ENCODE data around the gene HHLA2. TPM values are rescaled to one million over a fixed set of nuclear protein-coding genes. Genes with fewer than 3 reads are reported as not detected.

HHLA2 gene
- total RNA-seq, 2 donors from 2014 or later = 57.9 to 192 TPM

DNA sequence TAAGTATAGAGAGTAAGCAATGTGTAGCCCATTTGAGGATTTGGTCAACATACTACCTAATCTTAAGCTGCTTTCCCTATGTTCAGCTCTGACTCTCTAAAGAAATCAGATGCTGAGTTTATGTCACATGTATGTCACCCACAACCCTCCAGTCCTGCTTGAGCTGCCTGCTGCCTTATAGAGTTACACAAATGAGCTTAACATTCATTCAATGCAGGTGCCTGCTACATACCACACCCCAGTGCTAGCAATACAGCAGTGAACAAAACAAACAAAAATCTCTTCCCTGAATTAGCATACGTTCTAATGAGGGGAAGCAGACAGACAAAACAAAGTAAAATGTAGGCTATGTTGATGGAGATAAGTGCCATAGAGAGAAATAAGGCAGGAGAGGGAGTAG is 93.0 kb downstream of the HHLA2 start:
- TF ChIP-seq, protein P1, sequence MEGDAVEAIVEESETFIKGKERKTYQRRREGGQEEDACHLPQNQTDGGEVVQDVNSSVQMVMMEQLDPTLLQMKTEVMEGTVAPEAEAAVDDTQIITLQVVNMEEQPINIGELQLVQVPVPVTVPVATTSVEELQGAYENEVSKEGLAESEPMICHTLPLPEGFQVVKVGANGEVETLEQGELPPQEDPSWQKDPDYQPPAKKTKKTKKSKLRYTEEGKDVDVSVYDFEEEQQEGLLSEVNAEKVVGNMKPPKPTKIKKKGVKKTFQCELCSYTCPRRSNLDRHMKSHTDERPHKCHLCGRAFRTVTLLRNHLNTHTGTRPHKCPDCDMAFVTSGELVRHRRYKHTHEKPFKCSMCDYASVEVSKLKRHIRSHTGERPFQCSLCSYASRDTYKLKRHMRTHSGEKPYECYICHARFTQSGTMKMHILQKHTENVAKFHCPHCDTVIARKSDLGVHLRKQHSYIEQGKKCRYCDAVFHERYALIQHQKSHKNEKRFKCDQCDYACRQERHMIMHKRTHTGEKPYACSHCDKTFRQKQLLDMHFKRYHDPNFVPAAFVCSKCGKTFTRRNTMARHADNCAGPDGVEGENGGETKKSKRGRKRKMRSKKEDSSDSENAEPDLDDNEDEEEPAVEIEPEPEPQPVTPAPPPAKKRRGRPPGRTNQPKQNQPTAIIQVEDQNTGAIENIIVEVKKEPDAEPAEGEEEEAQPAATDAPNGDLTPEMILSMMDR (IDR thresholded peaks at IDR 0.05) = no peak
- no peak for DNase-seq
- no peak overlapping the region for H3K27ac ChIP-seq
- H3K9me3 ChIP-seq = no peaks in the 10 kb centered on the region
- intact Hi-C loops (cut with DNase I) = no loop called here
- H3K4me3 ChIP-seq = no peak overlapping the region
- no peaks in the 10 kb centered on the region for H3K27me3 ChIP-seq
- no peaks in the 10 kb centered on the region for H3K36me3 ChIP-seq
- no peak overlapping the region for H3K9ac ChIP-seq (ENCODE audit: low read depth in 2 of 2, low read length in 2 of 2)
- no peaks in the 10 kb centered on the region for H3K4me1 ChIP-seq

DNA sequence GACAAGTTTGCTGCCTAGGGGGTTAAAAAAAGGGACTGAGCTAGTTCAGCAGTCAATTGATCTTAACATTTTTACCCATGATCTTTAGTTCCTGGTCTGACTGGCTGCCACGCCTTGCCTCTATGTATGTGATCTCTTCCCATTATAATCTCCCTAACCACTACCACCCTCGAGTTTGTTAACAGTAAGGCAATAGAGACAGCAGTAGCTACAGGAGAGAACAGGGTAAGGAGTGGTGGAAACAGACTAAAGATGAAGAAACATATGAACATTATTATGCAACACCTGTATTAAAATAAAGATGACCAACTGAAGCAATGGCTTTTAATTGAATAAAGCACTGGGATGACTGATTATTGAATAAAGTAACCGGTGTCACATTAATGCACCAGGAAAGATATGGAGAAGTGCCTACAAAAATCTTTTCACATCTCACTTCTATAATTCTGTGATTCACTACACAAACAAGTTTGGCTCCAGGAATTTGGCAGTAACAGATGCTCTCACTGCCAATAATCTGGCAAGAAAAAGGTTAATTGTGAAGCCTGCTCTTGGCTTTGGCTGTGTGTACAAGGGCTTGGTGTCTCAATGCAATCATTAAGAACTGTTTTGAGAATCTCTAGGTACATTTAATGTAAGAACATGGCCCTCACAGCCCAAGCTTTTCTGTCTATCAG is 95.7 kb downstream of the HHLA2 start:
- no peak for DNase-seq
- TF ChIP-seq, protein P1 (IDR thresholded peaks at IDR 0.05) = no peak
- H3K4me3 ChIP-seq = no peak overlapping the region

DNA sequence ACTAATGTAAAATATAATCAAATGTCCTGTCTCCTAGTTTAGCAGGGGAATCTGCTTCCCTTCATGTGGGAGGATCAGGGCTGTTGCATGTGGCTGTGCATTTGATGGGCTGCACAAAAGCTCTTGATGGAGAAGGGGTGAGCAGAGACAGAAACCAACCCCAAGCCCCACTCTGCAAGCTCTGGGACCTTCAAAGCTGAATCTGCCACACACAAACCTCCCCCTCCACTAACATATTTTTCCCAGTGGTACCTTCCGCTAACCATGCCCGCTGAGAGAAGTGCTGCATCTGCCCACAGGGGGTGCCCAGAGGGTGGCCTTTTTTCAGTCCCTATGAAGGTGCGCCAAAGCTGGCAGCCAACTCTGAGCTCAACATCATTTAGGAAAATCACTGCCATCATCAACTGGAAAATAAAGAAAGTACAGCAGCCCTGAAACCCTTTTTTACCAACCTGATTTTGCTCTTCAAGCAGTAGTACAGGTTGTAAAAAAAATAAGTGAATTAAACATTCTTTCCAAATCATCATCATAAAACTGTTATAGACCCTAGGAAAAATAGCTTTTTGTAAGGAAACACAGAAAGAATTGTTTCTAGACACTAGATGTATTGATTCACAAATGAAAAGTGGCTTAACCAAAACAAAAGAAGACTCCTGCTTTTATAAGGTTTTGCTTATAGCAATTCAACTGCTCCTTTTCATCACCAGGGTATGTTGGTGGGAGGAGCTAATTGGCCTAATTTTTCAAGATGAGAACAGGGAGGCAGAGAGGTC is 97.0 kb downstream of the HHLA2 start:
- no peaks in the 10 kb centered on the region for H3K27me3 ChIP-seq
- intact Hi-C loops (cut with DNase I) = no loop called here
- H3K4me1 ChIP-seq = no peaks in the 10 kb centered on the region
- no peak overlapping the region for H3K9ac ChIP-seq (ENCODE audit: low read depth in 2 of 2, low read length in 2 of 2)
- H3K9me3 ChIP-seq = no peaks in the 10 kb centered on the region
- DNase-seq = no peak
- TF ChIP-seq, protein P1 (IDR thresholded peaks at IDR 0.05) = no peak
- no peaks in the 10 kb centered on the region for H3K36me3 ChIP-seq
- no peak overlapping the region for H3K27ac ChIP-seq
- no peak overlapping the region for H3K4me3 ChIP-seq

More for the DNA sequence above, 95.7 kb downstream of the HHLA2 start:
- Histone ChIP-seq H3K36me3 (no peaks in the 10 kb centered on the region), H3K4me1 (no peaks in the 10 kb centered on the region), H3K27ac (no peak overlapping the region), H3K9me3 (no peaks in the 10 kb centered on the region), H3K27me3 (no peaks in the 10 kb centered on the region), H3K9ac (ENCODE audit: low read depth in 2 of 2, low read length in 2 of 2) (no peak overlapping the region)
- intact Hi-C loops (cut with DNase I) = no loop called here

DNA sequence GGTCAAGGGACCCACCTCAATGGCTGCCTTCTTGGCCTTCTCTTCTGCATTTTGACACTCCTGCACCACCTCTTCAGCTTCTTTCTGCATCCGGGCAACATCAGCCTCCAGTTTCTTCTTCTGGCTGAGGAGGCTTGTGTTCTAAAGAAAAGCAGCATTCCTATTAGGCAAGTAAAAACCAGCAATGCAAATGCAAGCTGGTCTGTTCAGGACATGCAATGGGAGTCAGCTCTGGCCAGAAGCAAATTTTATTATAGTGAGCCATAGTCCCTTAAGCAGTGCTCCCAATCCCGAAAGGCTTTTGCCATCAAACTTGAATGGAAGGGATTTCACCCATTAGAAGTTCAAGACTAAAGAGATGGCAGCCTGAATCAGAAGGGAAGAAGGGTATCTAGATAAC is 97.7 kb downstream of the HHLA2 start:
- Histone ChIP-seq H3K27ac (no peak overlapping the region), H3K4me1 (no peaks in the 10 kb centered on the region), H3K9me3 (no peaks in the 10 kb centered on the region), H3K27me3 (no peaks in the 10 kb centered on the region), H3K9ac (ENCODE audit: low read depth in 2 of 2, low read length in 2 of 2) (no peak overlapping the region), H3K4me3 (no peak overlapping the region), H3K36me3 (no peaks in the 10 kb centered on the region)
- TF ChIP-seq, protein P1 (IDR thresholded peaks at IDR 0.05) = no peak
- DNase-seq = no peak
- intact Hi-C loops (cut with DNase I) = no loop called here

DNA sequence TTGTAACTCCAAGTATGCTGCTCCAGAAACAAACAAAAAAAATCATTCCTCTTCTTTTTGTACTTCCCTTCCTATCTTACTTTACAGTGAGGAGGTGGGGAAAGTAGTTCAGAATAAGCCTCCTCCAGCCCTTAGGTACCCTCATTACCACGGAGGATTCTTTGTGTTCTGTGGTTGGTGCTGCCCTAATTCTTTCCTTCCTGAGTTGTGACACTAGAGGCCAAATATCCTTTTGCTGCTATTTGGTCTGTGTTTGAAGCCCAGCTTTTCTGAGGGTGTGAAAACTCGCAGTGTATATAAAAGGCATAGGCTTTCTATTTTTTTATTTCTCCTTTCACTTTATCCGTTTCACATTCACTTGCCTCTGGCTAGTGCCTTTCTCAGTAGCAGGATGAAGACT is 98.2 kb downstream of the HHLA2 start:
- no peaks in the 10 kb centered on the region for H3K27me3 ChIP-seq
- no peaks in the 10 kb centered on the region for H3K9me3 ChIP-seq
- no peak overlapping the region for H3K27ac ChIP-seq
- H3K36me3 ChIP-seq = no peaks in the 10 kb centered on the region
- TF ChIP-seq, protein P1 (IDR thresholded peaks at IDR 0.05) = no peak
- intact Hi-C loops (cut with DNase I) = no loop called here
- H3K4me1 ChIP-seq = no peaks in the 10 kb centered on the region
- no peak overlapping the region for H3K9ac ChIP-seq (ENCODE audit: low read depth in 2 of 2, low read length in 2 of 2)
- no peak overlapping the region for H3K4me3 ChIP-seq
- no peak for DNase-seq

All from colonic mucosa (tissue), 4 donors.